SU-DHL-6 (cell line): ENCODE results near the gene ELOVL6.

Experiments used
- EZH2phosphoT487 ChIP-seq: fragments of 200-600 bp; sonication (generic), shearing (Covaris generic); conservative IDR thresholded peaks from 2 replicates; pipeline ENCODE4 v1.6.1; 2018; ENCODE audit warnings: mild to moderate bottlenecking, antibody characterized with exemption, low read length, moderate library complexity, mixed read lengths
- TF ChIP-seq, protein P1 (sequence below): fragments of 200-600 bp; sonication (generic); IDR thresholded peaks from one replicate; pipeline ENCODE4 v1.5.1; 2017; ENCODE audit warnings: antibody characterized with exemption, mild to moderate bottlenecking, low read length, moderate library complexity; ENCODE audit not compliant: insufficient read depth, poor library complexity, severe bottlenecking

GRCh38 chr4:110120506-110120905 lies 77.9 kb downstream of the ELOVL6 start:
- TF ChIP-seq, protein P1, sequence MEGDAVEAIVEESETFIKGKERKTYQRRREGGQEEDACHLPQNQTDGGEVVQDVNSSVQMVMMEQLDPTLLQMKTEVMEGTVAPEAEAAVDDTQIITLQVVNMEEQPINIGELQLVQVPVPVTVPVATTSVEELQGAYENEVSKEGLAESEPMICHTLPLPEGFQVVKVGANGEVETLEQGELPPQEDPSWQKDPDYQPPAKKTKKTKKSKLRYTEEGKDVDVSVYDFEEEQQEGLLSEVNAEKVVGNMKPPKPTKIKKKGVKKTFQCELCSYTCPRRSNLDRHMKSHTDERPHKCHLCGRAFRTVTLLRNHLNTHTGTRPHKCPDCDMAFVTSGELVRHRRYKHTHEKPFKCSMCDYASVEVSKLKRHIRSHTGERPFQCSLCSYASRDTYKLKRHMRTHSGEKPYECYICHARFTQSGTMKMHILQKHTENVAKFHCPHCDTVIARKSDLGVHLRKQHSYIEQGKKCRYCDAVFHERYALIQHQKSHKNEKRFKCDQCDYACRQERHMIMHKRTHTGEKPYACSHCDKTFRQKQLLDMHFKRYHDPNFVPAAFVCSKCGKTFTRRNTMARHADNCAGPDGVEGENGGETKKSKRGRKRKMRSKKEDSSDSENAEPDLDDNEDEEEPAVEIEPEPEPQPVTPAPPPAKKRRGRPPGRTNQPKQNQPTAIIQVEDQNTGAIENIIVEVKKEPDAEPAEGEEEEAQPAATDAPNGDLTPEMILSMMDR: no peak
- TF ChIP-seq EZH2phosphoT487: no peak
